ENCODE measurements around the gene GNG7. TPM values are rescaled to one million over a fixed set of nuclear protein-coding genes. Genes with fewer than 3 reads are reported as not detected.

Gene GNG7
- total and polyA plus RNA-seq, 10 of the 15 experiments (the other 5 are each of a cell fraction or from before 2014, with no cell fraction given), result 1.9 to 13.6 (median 6.5) TPM

- no peak for TF ChIP-seq PAX5 (IDR thresholded peaks at IDR 0.05; ENCODE audit: borderline replicate concordance, low read depth, low read length)
- no peak for TF ChIP-seq IRF4 (IDR thresholded peaks at IDR 0.05; ENCODE audit: low read depth, low read length)
Observed at GRCh38 chr19:2716722-2717637, 14.5 kb upstream of the GNG7 start (continued).

GRCh38 chr19:2716275-2716650 lies 13.8 kb upstream of the GNG7 start:
- ChIA-PET RAD21 (ENCODE audit: unreplicated experiment) (no interaction called here), POLR2A (no interaction called here), CTCF (no interaction called here), SMC1A (ENCODE audit: uncharacterized antibody, unreplicated experiment) (no interaction called here)
- FAIRE-seq (no peak), DNase-seq (ENCODE audit: low read depth, low spot score) (no peak), ATAC-seq (no peak)
- Histone ChIP-seq H3K27ac (ENCODE audit: control insufficient read depth, insufficient read depth) (no peak overlapping the region), H3K4me1 (ENCODE audit: control insufficient read depth, insufficient read depth, low read length) (peaks cover 4% of the 10 kb centered on the region), H3K4me3 (no peak overlapping the region), H2AFZ (ENCODE audit: control insufficient read depth, low read depth, low read length) (no peak overlapping the region), H3K79me2 (ENCODE audit: control insufficient read depth, insufficient read depth, low read length) (no peaks in the 10 kb centered on the region), H4K20me1 (ENCODE audit: control insufficient read depth, insufficient read depth) (no peaks in the 10 kb centered on the region), H3K9me3 (replicated peaks; ENCODE audit: control insufficient read depth, insufficient read depth, low read length) (peaks cover 7% of the 10 kb centered on the region; the same call in 1 of the 3 replicates), H3K36me3 (ENCODE audit: control insufficient read depth in 2 of 2, insufficient read depth in 2 of 2, low read length in 1 of 2) (no peaks in the 10 kb centered on the region), H3K4me2 (ENCODE audit: control insufficient read depth, insufficient read depth) (no peak overlapping the region), H3K27me3 (replicated peaks in 1 of 2; ENCODE audit: control insufficient read depth in 2 of 2, insufficient read depth in 2 of 2, low read length in 1 of 2) (peaks cover 1 to 3% of the 10 kb centered on the region in 2 experiments; a peak in 1 of 4 replicates), H3K9ac (ENCODE audit: control insufficient read depth, insufficient read depth, low read length) (no peak overlapping the region)
- intact Hi-C loops (cut with micrococcal nuclease; ENCODE audit: unreplicated experiment) (no loop called here), in situ Hi-C loops (cut with MboI) (no loop called here)
- no TSS peak for BruUV-seq (replicated peaks)
- WGBS (ENCODE audit: insufficient coverage, insufficient replicate concordance, low lambda C conversion rate, missing lambda C conversion rate), result 53% methylated on average over 19 of the region's 19 CpGs
- TF ChIP-seq NFYA (IDR thresholded peaks at IDR 0.05; ENCODE audit: borderline replicate concordance, low read depth, low read length), result no peak
- no peak for TF ChIP-seq CREM (IDR thresholded peaks at IDR 0.05; ENCODE audit: low read depth)

Measured in GM12878 (cell line).